Stimulated activated memory B cell treated with anti-CD40 and anti-IgM and Interleukin-4, amounts not matched to agents 10 μg/mL and 1 μg/mL and 100 μg/mL, for 72 hours (primary cell): ENCODE results near the gene AFDN.
A peak's percentile ranks its signal among the peaks of the same experiment; 100 is the strongest.

Experiments used
- ATAC-seq: fragments of 150-1000 bp; cut with Tn5 transposase; 2 replicates; pipeline ENCODE4 v1.10.0; 2021
- H3K27ac Mint-ChIP-seq: one replicate; pipeline ENCODE4 v1.8.0; 2022; ENCODE audit warnings: mild to moderate bottlenecking, mixed read lengths
- H3K27me3 Mint-ChIP-seq: one replicate; pipeline ENCODE4 v1.8.0; 2022; ENCODE audit warnings: mixed read lengths
- H3K36me3 Mint-ChIP-seq: one replicate; pipeline ENCODE4 v1.8.0; 2022; ENCODE audit warnings: mixed read lengths
- H3K4me1 Mint-ChIP-seq: one replicate; pipeline ENCODE4 v1.8.0; 2022; ENCODE audit warnings: mixed read lengths
- H3K4me3 Mint-ChIP-seq: one replicate; pipeline ENCODE4 v1.8.0; 2022; ENCODE audit warnings: mild to moderate bottlenecking, moderate library complexity, mixed read lengths
- H3K9me3 Mint-ChIP-seq: one replicate; pipeline ENCODE4 v1.8.0; 2022; ENCODE audit warnings: mixed read lengths

AFDN gene

GRCh38 chr6:167858842-167859664 is 32.3 kb downstream of the AFDN start:
- H3K27ac Mint-ChIP-seq, result no peak overlapping the region

GRCh38 chr6:167860550-167861226 is 34.0 kb downstream of the AFDN start:
- Mint-ChIP-seq H3K4me1 (peaks cover 39% of the 10 kb centered on the region), H3K36me3 (peaks cover 6% of the 10 kb centered on the region), H3K27me3 (no peaks in the 10 kb centered on the region), H3K9me3 (peaks cover 2% of the 10 kb centered on the region), H3K4me3 (no peak overlapping the region), H3K27ac (peak overlapping the region; percentile 27)
- no peak for ATAC-seq

More at GRCh38 chr6:167858842-167859664, 32.3 kb downstream of the AFDN start:
- peaks cover 6% of the 10 kb centered on the region for H3K36me3 Mint-ChIP-seq
- ATAC-seq, result no peak
- peaks cover 39% of the 10 kb centered on the region for H3K4me1 Mint-ChIP-seq
- no peak overlapping the region for H3K4me3 Mint-ChIP-seq
- H3K27me3 Mint-ChIP-seq, result no peaks in the 10 kb centered on the region
- peaks cover 2% of the 10 kb centered on the region for H3K9me3 Mint-ChIP-seq

GRCh38 chr6:167861424-167861823 is 34.7 kb downstream of the AFDN start:
- Mint-ChIP-seq H3K9me3 (peaks cover 2% of the 10 kb centered on the region), H3K4me3 (no peak overlapping the region), H3K27me3 (no peaks in the 10 kb centered on the region), H3K4me1 (peaks cover 39% of the 10 kb centered on the region), H3K27ac (peak overlapping the region; percentile 49), H3K36me3 (peaks cover 6% of the 10 kb centered on the region)
- no peak for ATAC-seq

GRCh38 chr6:167863897-167864296 is 37.2 kb downstream of the AFDN start:
- H3K9me3 Mint-ChIP-seq, result no peaks in the 10 kb centered on the region
- no peak for ATAC-seq
- no peak overlapping the region for H3K27ac Mint-ChIP-seq
- peaks cover 11% of the 10 kb centered on the region for H3K36me3 Mint-ChIP-seq
- no peaks in the 10 kb centered on the region for H3K27me3 Mint-ChIP-seq
- H3K4me1 Mint-ChIP-seq, result peaks cover 21% of the 10 kb centered on the region
- H3K4me3 Mint-ChIP-seq, result no peak overlapping the region

- peaks cover 4% of the 10 kb centered on the region for H3K4me1 Mint-ChIP-seq
- ATAC-seq, result no peak
Measured at GRCh38 chr6:167866642-167867041, 39.9 kb downstream of the AFDN start.

GRCh38 chr6:167870321-167870720 is 43.6 kb downstream of the AFDN start:
- Mint-ChIP-seq H3K27ac (no peak overlapping the region), H3K4me3 (no peak overlapping the region), H3K9me3 (no peaks in the 10 kb centered on the region), H3K36me3 (peaks cover 34% of the 10 kb centered on the region), H3K4me1 (peaks cover 11% of the 10 kb centered on the region), H3K27me3 (no peaks in the 10 kb centered on the region)
- no peak for ATAC-seq

More at GRCh38 chr6:167866642-167867041, 39.9 kb downstream of the AFDN start:
- Mint-ChIP-seq H3K36me3 (peaks cover 27% of the 10 kb centered on the region), H3K9me3 (no peaks in the 10 kb centered on the region), H3K27ac (no peak overlapping the region), H3K27me3 (no peaks in the 10 kb centered on the region), H3K4me3 (no peak overlapping the region)

GRCh38 chr6:167872538-167873210 is 46.0 kb downstream of the AFDN start:
- Mint-ChIP-seq H3K4me1 (peaks cover 11% of the 10 kb centered on the region), H3K27me3 (no peaks in the 10 kb centered on the region), H3K9me3 (no peaks in the 10 kb centered on the region), H3K27ac (no peak overlapping the region), H3K36me3 (peaks cover 50% of the 10 kb centered on the region), H3K4me3 (no peak overlapping the region)
- ATAC-seq, result no peak

GRCh38 chr6:167877994-167878779 is 51.5 kb downstream of the AFDN start:
- H3K4me1 Mint-ChIP-seq, result no peaks in the 10 kb centered on the region
- no peak overlapping the region for H3K4me3 Mint-ChIP-seq
- ATAC-seq, result no peak
- no peaks in the 10 kb centered on the region for H3K9me3 Mint-ChIP-seq
- H3K27ac Mint-ChIP-seq, result no peak overlapping the region
- no peaks in the 10 kb centered on the region for H3K27me3 Mint-ChIP-seq
- H3K36me3 Mint-ChIP-seq, result peaks cover 62% of the 10 kb centered on the region

GRCh38 chr6:167879612-167880011 is 52.9 kb downstream of the AFDN start:
- Mint-ChIP-seq H3K4me3 (no peak overlapping the region), H3K27ac (no peak overlapping the region), H3K9me3 (no peaks in the 10 kb centered on the region), H3K27me3 (no peaks in the 10 kb centered on the region), H3K4me1 (no peaks in the 10 kb centered on the region), H3K36me3 (peaks cover 61% of the 10 kb centered on the region)
- ATAC-seq, result no peak

- Mint-ChIP-seq H3K4me3 (no peak overlapping the region), H3K9me3 (no peaks in the 10 kb centered on the region), H3K27me3 (no peaks in the 10 kb centered on the region), H3K27ac (no peak overlapping the region), H3K4me1 (no peaks in the 10 kb centered on the region), H3K36me3 (peaks cover 63% of the 10 kb centered on the region)
- no peak for ATAC-seq
Measured at GRCh38 chr6:167881327-167881726, 54.6 kb downstream of the AFDN start.

- ATAC-seq, result no peak
- H3K9me3 Mint-ChIP-seq, result no peaks in the 10 kb centered on the region
- no peak overlapping the region for H3K27ac Mint-ChIP-seq
- no peak overlapping the region for H3K4me3 Mint-ChIP-seq
- H3K4me1 Mint-ChIP-seq, result no peaks in the 10 kb centered on the region
- H3K27me3 Mint-ChIP-seq, result no peaks in the 10 kb centered on the region
- peaks cover 53% of the 10 kb centered on the region for H3K36me3 Mint-ChIP-seq
Measured at GRCh38 chr6:167882244-167882643, 55.5 kb downstream of the AFDN start.

GRCh38 chr6:167888098-167888497 is 61.4 kb downstream of the AFDN start:
- H3K9me3 Mint-ChIP-seq, result no peaks in the 10 kb centered on the region
- H3K4me3 Mint-ChIP-seq, result no peak overlapping the region
- H3K36me3 Mint-ChIP-seq, result peaks cover 26% of the 10 kb centered on the region
- H3K27ac Mint-ChIP-seq, result no peak overlapping the region
- H3K4me1 Mint-ChIP-seq, result no peaks in the 10 kb centered on the region
- no peak for ATAC-seq
- no peaks in the 10 kb centered on the region for H3K27me3 Mint-ChIP-seq

- ATAC-seq, result no peak
- H3K4me1 Mint-ChIP-seq, result no peaks in the 10 kb centered on the region
- H3K4me3 Mint-ChIP-seq, result no peak overlapping the region
- H3K27me3 Mint-ChIP-seq, result no peaks in the 10 kb centered on the region
- peaks cover 11% of the 10 kb centered on the region for H3K36me3 Mint-ChIP-seq
- no peak overlapping the region for H3K27ac Mint-ChIP-seq
- H3K9me3 Mint-ChIP-seq, result no peaks in the 10 kb centered on the region
Measured at GRCh38 chr6:167892835-167893815, 66.4 kb downstream of the AFDN start.

GRCh38 chr6:167894965-167895364 is 68.3 kb downstream of the AFDN start:
- Mint-ChIP-seq H3K4me1 (no peaks in the 10 kb centered on the region), H3K9me3 (no peaks in the 10 kb centered on the region), H3K27ac (no peak overlapping the region), H3K4me3 (no peak overlapping the region), H3K27me3 (no peaks in the 10 kb centered on the region), H3K36me3 (peaks cover 12% of the 10 kb centered on the region)
- ATAC-seq, result no peak
